ENCODE measurements around the gene GNAO1. TPM values are rescaled to one million over a fixed set of nuclear protein-coding genes. Genes with fewer than 3 reads are reported as not detected.

Gene GNAO1
- total RNA-seq, 1 donor, result under 0.01 TPM

DNA sequence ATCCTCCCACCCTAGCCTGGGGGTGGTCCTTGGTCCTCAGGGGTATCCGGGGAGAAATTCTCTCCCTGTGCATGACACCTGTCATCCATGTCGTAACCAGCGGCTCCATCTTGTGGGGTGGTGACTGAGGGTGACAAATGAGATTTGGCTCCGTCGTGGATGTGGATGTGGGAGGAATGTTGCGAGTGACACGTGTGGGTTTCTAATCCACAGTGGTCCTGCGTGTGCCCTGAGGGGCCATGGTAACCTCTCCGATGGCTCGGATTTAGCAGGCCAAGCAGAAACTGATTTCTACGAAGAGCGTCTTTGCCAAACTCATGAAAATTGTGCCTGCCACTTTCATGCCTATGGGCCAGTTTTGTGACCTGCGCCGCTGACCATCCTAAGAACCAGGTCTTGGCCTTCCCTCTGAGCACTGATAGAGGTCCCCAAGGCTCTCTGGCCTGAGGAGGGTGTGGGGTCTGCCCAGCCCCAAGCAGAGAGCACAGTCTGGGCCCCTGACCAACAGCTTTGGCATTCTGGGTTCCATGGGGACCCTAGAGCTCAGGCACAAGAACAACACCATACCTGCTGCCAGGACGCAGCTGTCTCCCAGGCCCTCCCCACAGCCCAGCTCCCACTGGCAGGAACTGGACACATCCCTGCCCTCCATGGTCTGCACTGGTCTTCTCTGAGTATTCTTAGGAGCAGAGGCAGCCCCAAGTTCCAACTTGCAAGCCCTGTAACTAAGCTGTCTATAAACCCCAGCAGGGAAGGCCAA is 155.0 kb downstream of the GNAO1 start:
- no peak for DNase-seq (ENCODE audit: low read depth)
- TF ChIP-seq, protein P1, sequence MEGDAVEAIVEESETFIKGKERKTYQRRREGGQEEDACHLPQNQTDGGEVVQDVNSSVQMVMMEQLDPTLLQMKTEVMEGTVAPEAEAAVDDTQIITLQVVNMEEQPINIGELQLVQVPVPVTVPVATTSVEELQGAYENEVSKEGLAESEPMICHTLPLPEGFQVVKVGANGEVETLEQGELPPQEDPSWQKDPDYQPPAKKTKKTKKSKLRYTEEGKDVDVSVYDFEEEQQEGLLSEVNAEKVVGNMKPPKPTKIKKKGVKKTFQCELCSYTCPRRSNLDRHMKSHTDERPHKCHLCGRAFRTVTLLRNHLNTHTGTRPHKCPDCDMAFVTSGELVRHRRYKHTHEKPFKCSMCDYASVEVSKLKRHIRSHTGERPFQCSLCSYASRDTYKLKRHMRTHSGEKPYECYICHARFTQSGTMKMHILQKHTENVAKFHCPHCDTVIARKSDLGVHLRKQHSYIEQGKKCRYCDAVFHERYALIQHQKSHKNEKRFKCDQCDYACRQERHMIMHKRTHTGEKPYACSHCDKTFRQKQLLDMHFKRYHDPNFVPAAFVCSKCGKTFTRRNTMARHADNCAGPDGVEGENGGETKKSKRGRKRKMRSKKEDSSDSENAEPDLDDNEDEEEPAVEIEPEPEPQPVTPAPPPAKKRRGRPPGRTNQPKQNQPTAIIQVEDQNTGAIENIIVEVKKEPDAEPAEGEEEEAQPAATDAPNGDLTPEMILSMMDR (IDR thresholded peaks at IDR 0.05; ENCODE audit: insufficient read depth, low read depth, low read length), result no peak
- no peak overlapping the region for H3K4me3 ChIP-seq (ENCODE audit: low read depth, low read length)

DNA sequence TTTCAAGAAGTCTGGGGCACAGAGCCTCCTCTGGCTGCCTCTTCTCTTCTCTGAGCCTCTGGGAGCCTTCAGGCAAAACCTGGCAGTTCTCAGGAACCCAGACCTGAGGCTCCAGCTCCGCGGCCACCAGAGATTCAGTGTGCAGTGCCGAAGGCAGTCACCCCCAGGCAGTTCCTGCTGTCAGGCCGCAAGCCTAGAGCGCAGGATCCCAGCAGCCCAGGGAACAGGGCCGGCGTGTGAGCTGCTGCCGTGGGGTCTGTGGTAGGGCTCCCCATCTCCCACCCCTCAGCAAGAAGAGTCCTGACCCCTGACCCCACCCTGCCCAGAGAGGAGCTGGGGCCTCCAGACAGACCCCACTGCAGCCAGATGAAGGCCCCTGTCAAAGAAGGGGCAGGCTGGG is 155.9 kb downstream of the GNAO1 start:
- DNase-seq (ENCODE audit: low read depth), result no peak
- H3K4me3 ChIP-seq (ENCODE audit: low read depth, low read length), result no peak overlapping the region
- TF ChIP-seq, protein P1 (IDR thresholded peaks at IDR 0.05; ENCODE audit: insufficient read depth, low read depth, low read length), result no peak

DNA sequence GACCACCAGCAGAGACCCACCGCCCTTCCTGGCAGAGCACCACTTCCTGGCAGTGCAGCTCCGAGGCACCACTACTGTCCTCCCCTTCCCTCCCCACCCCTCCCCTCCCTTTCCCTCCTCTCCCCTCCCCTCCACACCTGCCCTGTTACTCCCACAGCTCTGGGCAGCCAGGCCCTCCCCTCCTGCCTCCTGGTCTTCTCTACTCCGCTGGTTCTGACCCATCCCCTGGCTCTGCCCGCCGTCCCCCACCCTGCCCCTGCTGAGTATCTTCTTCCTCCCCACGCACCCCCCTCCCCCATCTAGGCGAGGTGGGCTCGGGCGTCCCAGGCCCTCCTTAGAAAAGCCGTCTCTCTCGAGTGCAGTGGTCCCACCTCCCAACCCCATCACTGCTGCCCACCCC is 156.4 kb downstream of the GNAO1 start:
- TF ChIP-seq, protein P1 (IDR thresholded peaks at IDR 0.05; ENCODE audit: insufficient read depth, low read depth, low read length), result no peak
- DNase-seq (ENCODE audit: low read depth), result no peak
- no peak overlapping the region for H3K4me3 ChIP-seq (ENCODE audit: low read depth, low read length)

DNA sequence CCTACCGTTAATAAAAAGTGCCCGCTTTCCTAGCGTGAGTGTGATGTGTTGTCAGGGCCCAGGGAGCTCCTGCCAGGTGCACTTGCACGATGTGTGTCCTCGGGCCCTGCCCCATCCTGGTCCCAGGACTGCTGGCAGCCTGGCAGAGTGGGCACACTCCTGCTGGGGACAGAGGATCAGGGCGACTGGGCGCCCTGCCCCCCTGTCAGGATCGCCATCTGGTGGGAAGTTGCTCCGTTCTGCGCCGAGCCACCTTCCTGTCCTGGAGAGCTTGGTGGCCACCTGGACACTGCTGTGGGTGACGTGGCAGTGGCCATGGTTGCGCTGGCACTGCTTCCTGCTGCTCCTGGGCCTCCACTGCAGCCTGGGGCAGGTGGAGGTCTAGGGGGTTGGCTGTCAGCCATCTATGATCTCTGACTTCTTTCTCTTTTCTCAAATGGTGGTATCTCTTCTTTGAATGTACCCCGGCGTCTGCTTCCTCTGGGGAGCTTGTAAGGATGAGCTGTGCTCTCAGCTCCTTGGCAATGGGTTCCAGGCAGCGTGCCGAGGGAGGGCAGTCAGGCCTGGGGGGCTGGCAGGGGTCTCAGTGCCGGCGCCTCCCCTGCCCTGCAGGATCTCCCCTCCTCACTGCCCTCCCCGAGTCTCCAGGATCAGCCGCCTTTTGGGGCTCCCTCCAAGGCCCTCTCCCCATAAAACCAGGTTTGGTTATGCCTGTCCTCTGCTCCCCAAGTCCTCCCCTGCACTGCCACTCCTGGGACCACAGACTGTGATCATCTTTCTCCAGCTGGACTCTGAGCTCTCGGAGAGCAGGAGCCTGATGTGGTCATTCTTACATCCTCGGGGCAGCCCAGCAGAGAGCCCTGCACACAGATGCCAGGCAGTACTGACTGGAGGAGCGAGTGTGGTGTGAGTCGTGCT is 157.1 kb downstream of the GNAO1 start:
- TF ChIP-seq, protein P1 (IDR thresholded peaks at IDR 0.05; ENCODE audit: insufficient read depth, low read depth, low read length), result no peak
- H3K4me3 ChIP-seq (ENCODE audit: low read depth, low read length), result no peak overlapping the region
- DNase-seq (ENCODE audit: low read depth), result no peak

DNA sequence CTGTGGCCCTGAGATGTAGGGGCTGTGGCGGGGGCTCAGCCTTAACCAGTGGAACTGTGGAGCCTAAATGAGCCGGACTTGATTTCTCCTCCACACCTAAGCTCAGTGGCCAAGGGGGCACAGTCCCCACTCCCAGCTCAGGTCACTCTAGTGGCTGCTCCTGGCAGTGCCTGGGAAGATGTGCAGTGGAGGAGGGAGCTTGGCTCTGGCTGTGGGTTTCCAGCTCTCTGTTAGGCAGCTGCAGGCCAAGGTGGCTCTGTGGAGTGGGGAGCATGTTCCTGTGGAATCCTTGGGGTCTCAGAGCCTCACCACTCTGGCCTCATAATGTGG is 157.8 kb downstream of the GNAO1 start:
- no peak for DNase-seq (ENCODE audit: low read depth)
- TF ChIP-seq, protein P1 (IDR thresholded peaks at IDR 0.05; ENCODE audit: insufficient read depth, low read depth, low read length), result no peak
- H3K4me3 ChIP-seq (ENCODE audit: low read depth, low read length), result no peak overlapping the region

DNA sequence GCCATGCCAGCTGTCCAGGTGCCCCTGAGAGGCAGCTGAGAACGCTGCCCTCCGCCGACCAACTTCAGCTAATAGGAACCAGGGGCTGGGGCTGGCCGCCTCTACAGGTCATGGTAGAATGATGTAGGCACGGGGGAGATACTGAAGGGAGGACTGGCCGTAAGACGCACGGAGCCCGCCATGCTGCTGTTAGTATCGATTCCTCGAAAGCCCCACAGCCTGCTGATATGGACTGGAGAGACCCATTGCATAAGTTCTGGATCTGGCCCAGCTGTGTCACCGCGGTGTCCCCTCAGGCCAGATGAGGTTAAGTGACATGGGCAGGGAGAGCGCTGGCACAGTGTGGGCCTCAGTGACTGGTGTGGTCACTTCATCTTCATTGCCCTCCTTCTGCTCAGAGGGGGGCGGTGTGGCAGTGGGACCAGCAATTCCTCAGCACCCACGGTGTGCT is 158.4 kb downstream of the GNAO1 start:
- TF ChIP-seq, protein P1 (IDR thresholded peaks at IDR 0.05; ENCODE audit: insufficient read depth, low read depth, low read length), result no peak
- no peak for DNase-seq (ENCODE audit: low read depth)
- H3K4me3 ChIP-seq (ENCODE audit: low read depth, low read length), result no peak overlapping the region

Measured in fibroblast of villous mesenchyme (primary cell).